Progenitor cell of endocrine pancreas (in vitro differentiated cells): Measurements from ENCODE around the gene CPT1C. TPM values are rescaled to one million over a fixed set of nuclear protein-coding genes. Genes with fewer than 3 reads are reported as not detected.

ENCODE experiments used
- DNase-seq: peaks from one replicate; pipeline ENCODE4 v3.0.0; 2021; ENCODE audit warnings: low spot score; ENCODE audit not compliant: unreplicated experiment
- H3K27ac Mint-ChIP-seq: 2 replicates; pipeline ENCODE4 v1.8.0; 2021; ENCODE audit warnings: mild to moderate bottlenecking, moderate library complexity, mixed read lengths
- H3K27me3 Mint-ChIP-seq: 2 replicates; pipeline ENCODE4 v1.8.0; 2021; ENCODE audit warnings: mixed read lengths
- H3K36me3 Mint-ChIP-seq: 2 replicates; pipeline ENCODE4 v1.8.0; 2022; ENCODE audit warnings: mixed read lengths; ENCODE audit not compliant: insufficient read depth
- H3K4me1 Mint-ChIP-seq: 2 replicates; pipeline ENCODE4 v1.8.0; 2021; ENCODE audit warnings: low read depth, mixed read lengths
- H3K4me3 Mint-ChIP-seq: 2 replicates; pipeline ENCODE4 v1.8.0; 2021; ENCODE audit warnings: low read depth, mild to moderate bottlenecking, moderate library complexity, mixed read lengths
- H3K9me3 Mint-ChIP-seq: 2 replicates; pipeline ENCODE4 v1.8.0; 2021; ENCODE audit warnings: low read depth, mixed read lengths
- microRNA-seq: library from miRNA; unstranded; fragments of <30 nt; microRNA quantifications from one replicate; pipeline ENCODE4 v1.1.0, GENCODE V29; 2020; ENCODE audit warnings: borderline number of aligned reads; ENCODE audit not compliant: unreplicated experiment
- total RNA-seq: library from RNA; stranded (reverse); gene quantifications from 2 replicates; pipeline ENCODE4 v1.2.1, GENCODE V29; 2021
- TF ChIP-seq, protein P1 (sequence below): fragments of 200-600 bp; sonication (generic); IDR thresholded peaks from one replicate; pipeline ENCODE4 v1.5.0; 2021; ENCODE audit warnings: antibody characterized with exemption, mild to moderate bottlenecking; ENCODE audit not compliant: unreplicated experiment

The CPT1C gene
- total RNA-seq, 1 donor from 2014 or later = 49.9 TPM

DNA sequence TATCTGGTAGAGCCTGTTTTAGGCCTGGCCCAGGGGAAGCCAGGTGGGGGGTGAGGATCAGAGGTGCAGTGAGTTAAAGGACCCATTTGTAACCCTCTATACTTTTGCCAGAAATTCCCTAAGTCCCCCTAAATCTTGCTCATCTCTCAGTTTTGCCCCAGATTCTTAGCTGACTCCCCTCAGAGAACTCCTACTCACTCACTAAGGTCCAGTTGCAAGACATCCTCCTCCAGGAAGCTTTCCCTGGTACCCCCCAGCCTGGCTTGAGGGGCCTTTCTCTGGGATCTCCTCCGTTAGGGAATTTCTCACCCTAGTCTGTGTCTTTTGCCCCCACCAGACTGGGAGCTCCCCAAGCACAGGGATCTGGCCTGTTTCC lies 70.3 kb downstream of the CPT1C start:
- TF ChIP-seq, protein P1, sequence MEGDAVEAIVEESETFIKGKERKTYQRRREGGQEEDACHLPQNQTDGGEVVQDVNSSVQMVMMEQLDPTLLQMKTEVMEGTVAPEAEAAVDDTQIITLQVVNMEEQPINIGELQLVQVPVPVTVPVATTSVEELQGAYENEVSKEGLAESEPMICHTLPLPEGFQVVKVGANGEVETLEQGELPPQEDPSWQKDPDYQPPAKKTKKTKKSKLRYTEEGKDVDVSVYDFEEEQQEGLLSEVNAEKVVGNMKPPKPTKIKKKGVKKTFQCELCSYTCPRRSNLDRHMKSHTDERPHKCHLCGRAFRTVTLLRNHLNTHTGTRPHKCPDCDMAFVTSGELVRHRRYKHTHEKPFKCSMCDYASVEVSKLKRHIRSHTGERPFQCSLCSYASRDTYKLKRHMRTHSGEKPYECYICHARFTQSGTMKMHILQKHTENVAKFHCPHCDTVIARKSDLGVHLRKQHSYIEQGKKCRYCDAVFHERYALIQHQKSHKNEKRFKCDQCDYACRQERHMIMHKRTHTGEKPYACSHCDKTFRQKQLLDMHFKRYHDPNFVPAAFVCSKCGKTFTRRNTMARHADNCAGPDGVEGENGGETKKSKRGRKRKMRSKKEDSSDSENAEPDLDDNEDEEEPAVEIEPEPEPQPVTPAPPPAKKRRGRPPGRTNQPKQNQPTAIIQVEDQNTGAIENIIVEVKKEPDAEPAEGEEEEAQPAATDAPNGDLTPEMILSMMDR = no peak
- Mint-ChIP-seq H3K4me1 (peaks cover 7% of the 10 kb centered on the region), H3K4me3 (no peak overlapping the region), H3K9me3 (no peaks in the 10 kb centered on the region), H3K27ac (no peak overlapping the region), H3K27me3 (peaks cover 12% of the 10 kb centered on the region), H3K36me3 (no peaks in the 10 kb centered on the region)
- DNase-seq = no peak

DNA sequence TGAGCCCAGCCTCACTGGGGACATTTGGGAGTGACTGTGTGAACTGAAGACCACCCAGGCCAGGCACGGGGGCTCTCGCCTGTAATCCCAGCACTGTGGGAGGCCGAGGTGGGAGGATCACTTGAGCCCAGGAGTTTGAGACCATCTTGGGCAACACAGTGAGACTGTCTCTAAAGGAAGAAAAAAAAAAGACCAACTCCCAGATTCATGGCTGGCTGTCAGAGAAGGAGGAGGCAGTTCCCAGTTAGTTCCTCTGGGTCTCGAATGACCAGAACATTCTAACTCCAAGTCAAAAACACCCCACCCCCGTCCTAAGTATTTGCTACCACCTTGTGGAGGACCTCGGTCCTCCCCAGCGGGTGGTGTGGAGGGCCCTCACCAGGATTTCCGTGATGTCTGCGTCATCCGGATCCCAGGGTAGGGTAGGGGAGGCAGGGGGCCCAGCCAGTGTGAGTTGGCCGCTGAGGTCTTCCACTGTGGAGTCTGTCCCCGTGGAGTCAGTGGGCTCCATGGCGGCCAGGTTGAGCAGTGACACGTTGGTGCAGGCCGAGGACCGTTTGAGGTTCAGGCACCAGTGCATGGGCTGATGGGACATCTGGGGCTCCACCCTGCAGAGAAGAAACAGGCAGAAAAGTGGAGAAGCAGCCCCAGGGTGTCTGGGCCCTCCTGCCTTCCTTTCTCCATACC lies 70.9 kb downstream of the CPT1C start:
- TF ChIP-seq, protein P1 = no peak
- Mint-ChIP-seq H3K4me3 (no peak overlapping the region), H3K9me3 (no peaks in the 10 kb centered on the region), H3K27ac (no peak overlapping the region), H3K4me1 (peaks cover 7% of the 10 kb centered on the region), H3K36me3 (no peaks in the 10 kb centered on the region), H3K27me3 (peaks cover 12% of the 10 kb centered on the region)
- DNase-seq = no peak

DNA sequence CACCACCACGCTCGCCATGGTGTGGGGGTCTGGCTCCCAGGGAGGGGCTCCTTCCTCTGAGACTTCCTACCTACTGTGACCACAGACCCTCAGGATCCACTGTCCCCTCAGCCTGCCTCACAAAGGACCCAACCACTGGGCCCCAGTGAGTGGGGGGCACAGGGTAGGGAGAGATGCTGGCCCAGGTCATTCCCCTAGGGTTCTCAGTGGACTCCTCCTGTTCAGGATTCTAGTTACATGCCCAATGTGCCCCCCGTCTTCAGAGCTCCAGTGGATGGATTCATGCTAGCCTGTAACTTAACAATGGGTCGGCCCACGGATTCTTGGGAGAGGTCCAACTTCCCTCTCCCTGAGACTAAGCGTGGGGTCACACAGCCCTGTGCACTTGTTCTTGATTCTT lies 72.3 kb downstream of the CPT1C start, which contains the start of gene TSKS:
Gene TSKS, minus strand, starts transcription at position 77 of the 400 bp plus-strand sequence. Its CDS starts 59 bp downstream, at position 18.
- Mint-ChIP-seq H3K4me1 (peaks cover 15% of the 10 kb centered on the region), H3K27ac (peak within 1 kb of the TSS; percentile 73), H3K9me3 (no peaks in the 10 kb centered on the region), H3K36me3 (no peaks in the 10 kb centered on the region), H3K4me3 (no peak within 1 kb of the TSS), H3K27me3 (peaks cover 4% of the 10 kb centered on the region)
- DNase-seq = no peak
- TF ChIP-seq, protein P1 = no peak

Small RNA genes within 50 kb of the gene (microRNA-seq; reads per million reads assigned to microRNA genes)
- 1.8 reads per million for gene MIR5088

Other genes starting within 250 kb of the CPT1C start
- 0.29 TPM in 2 replicates for gene SLC17A7, start 249.6 kb upstream of the CPT1C start, total RNA-seq
- 125 TPM in 2 replicates for gene PIH1D1, start 239.3 kb upstream of the CPT1C start, total RNA-seq
- 44.2 and 46.0 TPM in 2 replicates for gene ALDH16A1, start 237.9 kb upstream of the CPT1C start, total RNA-seq
- 0.96 and 1.1 TPM in 2 replicates for gene FLT3LG, start 216.9 kb upstream of the CPT1C start, total RNA-seq
- gene RPL13A, start 203.5 kb upstream of the CPT1C start, total RNA-seq = 2,665 and 2,783 TPM in 2 replicates
- gene RPS11, start 194.7 kb upstream of the CPT1C start, total RNA-seq = 2,272 and 2,377 TPM in 2 replicates
- 153 and 169 TPM in 2 replicates for gene FCGRT, start 178.5 kb upstream of the CPT1C start, total RNA-seq
- gene RCN3, start 163.1 kb upstream of the CPT1C start, total RNA-seq = 43.4 and 58.0 TPM in 2 replicates
- 75.0 and 82.1 TPM in 2 replicates for gene NOSIP, start 110.6 kb upstream of the CPT1C start, total RNA-seq
- 6.8 and 8.3 TPM in 2 replicates for gene PRRG2, start 109.8 kb upstream of the CPT1C start, total RNA-seq
- gene PRR12, start 99.9 kb upstream of the CPT1C start, total RNA-seq = 61.2 and 64.5 TPM in 2 replicates
- gene RRAS, start 51.0 kb upstream of the CPT1C start, total RNA-seq = 2.6 and 3.9 TPM in 2 replicates
- gene SCAF1, start 48.9 kb upstream of the CPT1C start, total RNA-seq = 83.2 and 90.7 TPM in 2 replicates
- 103 and 110 TPM in 2 replicates for gene IRF3, start 25.3 kb upstream of the CPT1C start, total RNA-seq
- 58.5 and 59.0 TPM in 2 replicates for gene BCL2L12, start 25.2 kb upstream of the CPT1C start, total RNA-seq
- gene PRMT1, start 13.8 kb upstream of the CPT1C start, total RNA-seq = 299 and 306 TPM in 2 replicates
- gene ADM5, start 1.5 kb upstream of the CPT1C start, total RNA-seq = 7.7 TPM in 2 replicates
- not detected in 2 replicates for gene TSKS, start 72.2 kb downstream of the CPT1C start, total RNA-seq
- gene AP2A1, start 75.9 kb downstream of the CPT1C start, total RNA-seq = 76.0 and 76.3 TPM in 2 replicates
- 37.8 and 40.0 TPM in 2 replicates for gene FUZ, start 122.2 kb downstream of the CPT1C start, total RNA-seq
- 136 and 141 TPM in 2 replicates for gene MED25, start 127.2 kb downstream of the CPT1C start, total RNA-seq
- 518 and 564 TPM in 2 replicates for gene PTOV1, start 160.0 kb downstream of the CPT1C start, total RNA-seq
- 137 and 144 TPM in 2 replicates for gene PNKP, start 176.5 kb downstream of the CPT1C start, total RNA-seq
- gene AKT1S1, start 186.2 kb downstream of the CPT1C start, total RNA-seq = 41.5 and 48.8 TPM in 2 replicates
- gene TBC1D17, start 186.6 kb downstream of the CPT1C start, total RNA-seq = 44.6 and 45.4 TPM in 2 replicates
- gene IL4I1, start 205.8 kb downstream of the CPT1C start, total RNA-seq = 0.24 and 0.40 TPM in 2 replicates
- 14.5 and 15.9 TPM in 2 replicates for gene ATF5, start 238.1 kb downstream of the CPT1C start, total RNA-seq
- gene NUP62, start 238.4 kb downstream of the CPT1C start, total RNA-seq = 80.8 and 85.9 TPM in 2 replicates